ENCODE results near the gene IMPDH2.

DNA sequence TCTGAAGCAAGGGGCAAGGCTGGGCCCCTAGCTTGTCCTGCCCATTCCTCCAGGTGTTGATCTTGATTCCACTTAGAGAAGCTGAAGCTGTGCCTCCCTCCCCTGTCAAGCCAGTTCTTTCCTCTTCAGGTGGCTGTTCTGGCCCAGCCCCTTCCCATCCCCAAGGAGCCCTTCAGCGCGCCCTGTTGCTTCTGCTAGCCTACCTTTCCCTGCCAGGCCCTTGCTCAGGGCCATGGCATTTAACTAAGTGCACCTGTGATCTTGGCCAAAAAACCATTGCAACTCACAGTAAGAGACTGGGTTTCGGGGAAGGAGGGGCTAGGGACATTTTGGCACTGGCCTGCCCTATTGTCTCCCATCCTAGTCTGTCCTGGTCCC lies 23.9 kb downstream of the IMPDH2 start:
- TF ChIP-seq, protein P1, sequence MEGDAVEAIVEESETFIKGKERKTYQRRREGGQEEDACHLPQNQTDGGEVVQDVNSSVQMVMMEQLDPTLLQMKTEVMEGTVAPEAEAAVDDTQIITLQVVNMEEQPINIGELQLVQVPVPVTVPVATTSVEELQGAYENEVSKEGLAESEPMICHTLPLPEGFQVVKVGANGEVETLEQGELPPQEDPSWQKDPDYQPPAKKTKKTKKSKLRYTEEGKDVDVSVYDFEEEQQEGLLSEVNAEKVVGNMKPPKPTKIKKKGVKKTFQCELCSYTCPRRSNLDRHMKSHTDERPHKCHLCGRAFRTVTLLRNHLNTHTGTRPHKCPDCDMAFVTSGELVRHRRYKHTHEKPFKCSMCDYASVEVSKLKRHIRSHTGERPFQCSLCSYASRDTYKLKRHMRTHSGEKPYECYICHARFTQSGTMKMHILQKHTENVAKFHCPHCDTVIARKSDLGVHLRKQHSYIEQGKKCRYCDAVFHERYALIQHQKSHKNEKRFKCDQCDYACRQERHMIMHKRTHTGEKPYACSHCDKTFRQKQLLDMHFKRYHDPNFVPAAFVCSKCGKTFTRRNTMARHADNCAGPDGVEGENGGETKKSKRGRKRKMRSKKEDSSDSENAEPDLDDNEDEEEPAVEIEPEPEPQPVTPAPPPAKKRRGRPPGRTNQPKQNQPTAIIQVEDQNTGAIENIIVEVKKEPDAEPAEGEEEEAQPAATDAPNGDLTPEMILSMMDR (conservative IDR thresholded peaks at IDR 0.05; ENCODE audit: low read depth, low read length), result no peak
- TF ChIP-seq, protein P2, sequence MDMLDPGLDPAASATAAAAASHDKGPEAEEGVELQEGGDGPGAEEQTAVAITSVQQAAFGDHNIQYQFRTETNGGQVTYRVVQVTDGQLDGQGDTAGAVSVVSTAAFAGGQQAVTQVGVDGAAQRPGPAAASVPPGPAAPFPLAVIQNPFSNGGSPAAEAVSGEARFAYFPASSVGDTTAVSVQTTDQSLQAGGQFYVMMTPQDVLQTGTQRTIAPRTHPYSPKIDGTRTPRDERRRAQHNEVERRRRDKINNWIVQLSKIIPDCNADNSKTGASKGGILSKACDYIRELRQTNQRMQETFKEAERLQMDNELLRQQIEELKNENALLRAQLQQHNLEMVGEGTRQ (IDR thresholded peaks at IDR 0.05; ENCODE audit: low read depth, low read length), result no peak
- TF ChIP-seq POLR2A (IDR thresholded peaks at IDR 0.05; ENCODE audit: low read depth, low read length) (no peak), SMC3 (IDR thresholded peaks at IDR 0.05; ENCODE audit: low read depth, low read length) (no peak), NFE2L2 (IDR thresholded peaks at IDR 0.05; ENCODE audit: low read depth, low read length) (no peak), CHD1 (IDR thresholded peaks at IDR 0.05; ENCODE audit: low read depth, low read length) (no peak)

Data from IMR-90 (cell line).